HG02763 (cell line): ENCODE measurements around the gene TERT.

Source experiments
- ATAC-seq: cut with Tn5 transposase; IDR thresholded peaks from one replicate; pipeline ENCODE4 v1.9.1; 2021; ENCODE audit warnings: mild to moderate bottlenecking, moderate library complexity; ENCODE audit not compliant: unreplicated experiment

The TERT gene

DNA sequence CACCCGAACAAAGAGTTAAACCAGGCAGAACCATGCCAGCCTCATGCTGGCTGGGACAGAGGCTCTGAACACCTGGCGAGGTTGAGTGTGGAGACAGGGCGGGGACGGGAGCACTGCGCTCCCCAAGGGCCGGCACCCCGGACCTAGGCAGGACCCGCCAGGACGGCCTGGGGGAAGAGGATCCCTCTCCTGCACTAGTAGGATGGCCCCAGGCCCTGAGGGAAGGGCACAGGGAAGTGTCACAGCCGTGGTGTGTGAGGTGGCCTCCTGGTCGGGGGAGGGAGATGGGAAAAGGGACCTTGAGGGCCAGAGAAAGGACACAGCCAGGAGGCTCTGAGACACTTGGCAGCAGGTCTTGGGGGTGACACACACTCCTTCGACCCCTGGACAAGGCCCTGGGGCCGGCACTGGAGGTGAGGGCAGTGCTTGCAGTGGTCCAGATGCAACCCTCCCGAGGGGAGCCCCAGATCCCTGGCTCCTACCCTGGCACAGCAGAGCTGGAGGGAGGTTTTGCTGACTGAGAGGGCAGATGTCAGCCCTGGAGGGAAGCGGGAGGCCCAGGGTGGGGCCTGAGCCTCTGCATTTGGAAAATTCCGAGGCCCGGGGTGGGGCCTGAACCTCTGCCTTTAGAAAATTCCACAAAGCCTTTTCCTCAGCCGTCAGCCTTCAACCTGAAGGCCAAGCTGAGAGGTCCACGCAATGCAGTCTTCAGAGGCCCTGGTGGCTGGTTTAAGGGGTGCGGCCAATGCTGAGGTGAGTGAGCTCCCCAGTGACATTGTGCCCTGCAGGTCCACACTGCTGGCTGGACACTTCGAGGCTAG, 24.8 kb upstream of the TERT start:
- ATAC-seq: no peak

DNA sequence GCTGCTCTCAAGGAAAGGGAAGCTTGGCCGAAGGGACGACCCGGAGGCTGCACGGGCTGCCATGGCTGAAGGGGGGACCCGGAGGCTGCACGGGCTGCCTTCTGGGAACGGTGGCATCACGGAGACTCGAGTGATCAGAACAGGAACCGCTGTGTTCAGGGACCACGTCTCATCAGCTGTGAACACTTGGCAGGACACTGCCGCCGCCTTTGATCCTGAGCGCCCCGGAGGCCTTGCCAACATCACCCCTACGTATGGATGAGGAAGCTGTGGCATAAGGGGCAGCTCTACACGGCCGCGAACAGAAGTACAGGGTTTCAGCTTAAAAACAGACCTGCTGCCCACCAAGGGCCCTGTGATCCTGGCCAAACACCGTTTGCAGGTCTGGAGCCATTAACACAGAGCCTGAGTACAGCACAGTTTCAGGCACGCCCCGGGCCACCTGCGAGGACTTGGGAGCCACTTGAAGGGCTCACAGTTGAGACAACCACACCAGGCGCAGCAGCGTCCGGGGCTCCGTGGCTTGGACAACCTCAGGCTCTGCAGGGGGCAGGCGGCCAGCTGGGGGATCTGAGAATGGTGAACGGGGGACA, 23.9 kb upstream of the TERT start:
- no peak for ATAC-seq

DNA sequence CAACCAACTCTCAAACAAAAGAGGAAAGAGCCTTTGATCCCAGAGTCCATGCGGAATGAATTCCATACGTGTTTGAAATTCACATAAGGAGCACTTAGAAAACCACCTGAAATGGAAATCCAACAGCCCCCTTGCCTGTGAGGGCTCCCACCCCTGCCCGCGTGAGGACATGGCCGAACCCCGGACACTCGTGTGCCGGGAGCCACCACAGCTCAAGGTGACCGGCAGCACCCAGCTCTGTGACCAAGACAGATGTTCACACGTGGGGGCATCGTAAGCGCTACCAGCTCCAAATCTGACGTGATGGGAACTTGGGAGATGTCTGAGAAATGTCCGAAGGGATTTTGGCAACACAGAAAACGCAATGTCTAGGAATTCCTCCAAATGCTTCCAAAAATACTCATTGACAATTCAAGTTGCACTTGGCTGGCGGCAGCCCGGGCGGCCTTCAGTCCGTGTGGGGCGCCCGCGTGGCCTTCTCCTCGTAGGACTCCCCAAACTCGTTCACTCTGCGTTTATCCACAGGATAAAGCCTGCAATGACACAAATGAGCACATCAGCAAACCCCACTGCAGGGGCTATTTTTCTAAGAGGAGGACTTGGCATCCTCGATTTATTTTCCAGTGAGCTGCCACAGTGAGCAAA, 23.2 kb upstream of the TERT start:
- ATAC-seq: no peak

DNA sequence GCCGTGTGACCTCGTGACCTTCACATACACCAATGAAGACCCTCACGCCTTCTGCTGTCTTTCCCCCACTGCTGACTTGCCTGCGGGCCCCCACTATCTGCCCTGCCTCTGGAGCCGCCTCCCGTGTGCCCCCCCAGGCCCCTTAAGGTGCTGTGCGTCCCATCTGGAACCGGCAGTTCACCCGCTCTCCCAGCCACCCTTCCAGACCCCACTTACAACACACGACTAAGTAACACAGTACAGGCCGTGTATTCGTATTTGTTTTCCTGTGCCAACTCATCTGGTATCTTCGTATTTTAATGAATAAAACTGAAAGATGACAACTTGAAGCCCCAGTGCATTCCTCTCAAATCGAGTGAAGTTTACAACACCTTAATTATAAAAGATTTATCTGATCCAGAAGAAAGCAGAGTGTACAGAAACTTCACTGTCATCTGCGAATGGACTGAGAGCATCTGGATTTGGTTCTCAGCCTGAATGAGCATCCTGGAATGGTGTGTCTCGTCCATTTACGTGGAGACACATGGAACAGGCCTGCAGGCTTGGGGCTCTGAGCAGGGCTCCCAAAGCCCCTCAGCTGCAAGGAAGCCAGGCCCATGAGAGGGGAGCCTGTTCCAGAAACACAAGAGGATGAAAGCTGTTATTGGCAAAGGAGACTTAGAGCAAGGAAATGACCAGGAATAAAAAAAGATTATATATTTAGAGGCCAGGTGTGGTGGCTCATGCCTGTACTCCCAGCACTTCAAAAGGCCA, 21.9 kb upstream of the TERT start:
- no peak for ATAC-seq

DNA sequence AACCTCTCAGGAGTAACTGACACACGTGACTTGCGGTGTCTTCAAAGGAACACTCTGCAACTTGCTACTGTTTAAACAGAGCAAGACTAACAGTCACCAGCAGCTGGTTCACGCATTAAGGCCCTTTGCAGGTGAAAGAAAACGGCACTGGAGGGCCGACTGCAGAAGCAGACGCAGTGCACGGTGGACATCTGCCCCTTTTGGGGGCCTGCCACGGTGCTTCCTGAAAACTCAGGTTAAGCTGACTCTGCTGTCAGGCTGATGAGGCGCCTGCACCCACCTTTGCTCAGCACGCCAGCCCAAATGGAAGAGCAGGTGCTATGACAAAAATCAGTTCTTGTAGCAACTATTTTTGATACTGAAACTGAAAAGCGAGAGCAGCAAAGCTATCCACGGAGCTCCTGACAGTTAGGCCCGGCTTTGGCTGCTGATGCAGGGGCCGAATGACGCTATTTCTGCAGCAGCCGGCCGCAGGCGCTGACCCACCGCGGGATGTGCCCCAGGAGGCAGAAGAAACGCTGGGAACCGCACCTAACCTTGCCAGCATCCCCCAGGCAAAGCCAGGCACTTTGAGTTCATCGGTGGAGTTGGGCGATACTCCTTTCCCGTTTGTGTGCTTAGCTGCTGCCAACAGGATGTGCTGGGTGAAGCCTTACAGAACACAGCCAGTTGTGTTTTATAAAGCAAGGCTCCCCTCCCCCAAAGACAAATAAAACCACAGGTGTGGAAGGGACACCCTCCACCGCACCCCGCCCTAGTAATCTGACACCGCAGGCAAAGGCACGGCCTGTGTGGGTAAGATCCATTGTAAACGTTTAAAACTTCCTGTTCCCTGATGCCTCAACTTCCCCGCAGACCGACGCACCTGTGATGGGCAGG, 21.1 kb upstream of the TERT start:
- ATAC-seq: peak; percentile 52

DNA sequence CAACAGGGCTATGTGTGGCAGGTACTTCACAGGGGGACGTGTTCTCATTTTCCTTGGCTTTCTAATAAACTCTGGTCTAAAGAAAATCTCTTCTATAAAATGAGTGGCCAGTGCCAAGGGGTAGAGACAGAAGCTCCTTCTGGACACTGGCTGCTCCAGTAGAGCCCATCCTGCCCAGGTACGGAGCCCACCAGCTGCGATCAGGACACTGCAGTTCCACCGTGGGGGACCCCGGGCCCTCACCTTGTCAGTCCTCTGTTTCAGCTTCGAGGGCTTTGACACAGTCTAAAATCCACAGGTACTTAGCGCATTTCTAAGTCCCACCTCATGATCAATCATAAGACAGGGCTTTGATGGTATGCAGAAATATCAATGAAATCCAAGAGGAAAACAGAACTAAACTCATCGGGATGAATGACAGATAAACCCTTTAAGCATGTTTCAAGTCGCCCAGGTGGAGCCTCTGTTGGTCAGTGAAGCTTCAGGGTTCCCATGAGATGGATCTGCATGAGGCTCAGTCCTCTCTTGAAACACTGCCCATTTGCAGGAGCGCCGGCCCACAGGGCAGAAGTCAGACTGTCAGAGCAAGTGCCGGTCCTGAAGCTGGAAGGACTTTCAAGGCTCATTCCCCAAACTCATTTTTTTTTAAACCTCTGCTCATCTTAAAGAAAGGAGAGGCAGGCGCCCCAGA, 20.3 kb upstream of the TERT start:
- no peak for ATAC-seq

DNA sequence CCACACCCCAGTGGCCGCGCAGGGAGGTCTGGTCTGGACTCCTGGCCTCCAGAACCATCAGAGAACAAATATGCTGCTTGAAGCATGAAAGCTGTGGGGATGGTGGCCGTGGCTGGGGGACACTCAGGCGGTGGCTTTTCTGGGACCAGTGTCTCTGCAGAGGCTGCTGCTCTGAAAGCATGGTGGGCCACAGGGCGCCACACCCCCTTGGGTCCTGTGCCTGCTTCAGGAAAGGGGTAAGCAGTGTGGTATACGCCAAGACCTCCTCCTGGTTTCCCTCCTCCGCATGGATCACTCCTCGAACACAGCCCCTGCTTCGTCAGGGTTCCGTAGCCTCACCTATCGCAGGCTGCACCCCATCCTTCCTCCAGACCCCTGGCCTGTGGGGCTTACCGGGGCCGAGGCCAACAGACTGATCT, 19.7 kb upstream of the TERT start:
- ATAC-seq: no peak

DNA sequence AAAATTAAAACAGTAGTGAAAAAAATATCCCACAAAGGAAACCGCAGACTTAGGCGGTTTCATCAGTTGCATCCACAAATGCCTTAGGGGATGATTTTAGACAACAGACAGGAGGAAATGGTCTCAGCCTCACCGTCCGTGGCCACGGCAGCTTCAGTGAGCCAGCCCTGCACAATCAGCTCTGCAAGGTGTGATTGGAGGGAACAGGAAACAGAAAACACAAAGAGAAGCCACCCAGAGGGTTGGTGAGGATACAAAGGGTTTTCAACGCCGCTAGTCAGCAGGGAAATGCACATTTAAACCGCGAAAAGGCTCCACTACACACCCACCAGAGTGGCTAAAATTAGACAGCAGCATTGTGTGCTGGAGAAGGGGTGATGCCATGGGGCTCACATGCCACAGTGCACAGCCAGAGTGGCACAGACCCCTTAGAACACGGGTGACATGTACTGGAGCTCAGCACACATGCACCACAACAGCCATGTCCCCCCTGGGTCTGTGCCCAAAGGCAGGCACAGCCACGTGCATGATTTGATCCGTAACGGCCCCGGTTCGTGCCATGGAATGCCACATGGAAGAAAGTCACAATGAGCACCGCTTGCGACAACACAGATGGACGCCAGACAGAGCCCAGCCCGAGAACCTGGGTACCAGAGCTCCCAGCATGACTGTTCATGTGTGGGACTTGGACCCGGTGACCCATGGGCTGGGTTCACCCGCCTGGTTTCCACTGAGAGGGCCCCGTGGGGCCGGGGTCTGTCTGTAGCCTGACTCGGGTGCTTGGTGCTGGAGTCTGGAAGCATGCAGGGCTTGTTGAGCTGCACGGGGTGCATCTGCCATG, 18.3 kb upstream of the TERT start:
- ATAC-seq: peak; percentile 64

DNA sequence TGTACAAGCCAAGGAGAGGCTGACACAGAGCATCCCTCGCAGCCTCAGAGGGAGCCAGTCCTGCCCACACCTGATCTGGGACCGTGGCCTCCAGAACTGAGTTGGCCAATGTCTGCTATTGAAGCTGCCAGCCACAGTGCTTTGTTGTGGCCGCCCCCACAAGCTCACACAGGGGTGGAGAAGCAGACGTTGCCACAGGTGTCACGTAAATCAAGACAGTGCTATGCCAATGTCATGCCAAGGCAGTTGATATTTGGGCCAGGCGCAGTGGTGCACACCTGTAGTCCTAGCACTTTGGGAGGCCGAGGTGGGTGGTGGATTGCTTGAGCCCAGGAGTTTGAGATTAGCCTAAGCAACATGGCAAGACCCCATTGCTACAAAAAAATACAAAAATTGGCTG, 17.3 kb upstream of the TERT start:
- ATAC-seq: no peak

DNA sequence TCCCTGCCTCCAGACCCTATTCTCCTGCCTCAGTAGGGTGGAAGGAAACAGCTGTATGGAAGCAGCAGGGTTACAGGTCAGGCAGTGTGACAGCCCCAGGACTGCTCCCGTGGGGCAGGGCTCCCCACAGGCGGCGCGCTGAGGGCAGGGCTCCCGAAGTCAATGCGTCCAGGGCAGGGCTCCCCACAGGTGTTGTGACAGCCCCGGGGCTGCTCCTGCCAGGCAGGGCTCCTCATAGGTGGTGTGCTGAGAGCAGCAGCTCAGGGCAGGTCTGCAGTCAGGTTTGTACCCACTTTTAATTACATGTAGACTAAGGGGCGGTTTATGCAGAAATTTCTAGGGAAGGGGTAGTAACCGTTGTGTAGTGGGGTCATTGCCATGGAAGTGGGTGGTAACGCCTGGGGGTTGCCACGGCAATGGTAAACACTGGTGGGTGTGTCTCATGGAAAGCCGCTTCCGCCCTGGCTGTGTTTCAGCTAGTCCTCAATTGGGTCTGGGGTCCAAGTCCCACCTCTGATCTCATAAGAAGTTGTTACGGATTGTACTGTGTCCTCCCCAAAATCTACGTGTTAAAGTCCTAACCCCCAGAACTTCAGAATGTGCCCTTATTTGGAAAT, 16.7 kb upstream of the TERT start:
- ATAC-seq: no peak

DNA sequence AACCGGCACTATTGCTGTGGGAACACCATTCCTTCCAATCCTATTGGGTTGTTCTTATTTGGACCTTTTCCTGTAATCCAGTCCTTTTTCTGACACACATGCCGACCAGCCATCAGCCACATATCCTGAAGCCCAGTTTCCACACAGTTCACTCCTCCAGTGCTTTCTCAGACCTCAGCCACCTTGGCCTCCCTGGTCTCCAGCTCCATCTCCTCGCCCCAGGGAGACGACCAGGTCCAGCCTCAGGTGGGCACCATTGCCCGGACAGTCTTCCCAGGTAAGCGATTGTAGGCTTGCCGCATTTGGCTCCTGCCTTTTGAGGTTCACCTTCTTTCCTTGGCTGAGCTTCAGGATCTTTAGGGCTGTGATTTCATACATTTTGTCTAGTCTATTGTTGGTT, 15.2 kb upstream of the TERT start:
- ATAC-seq: no peak

DNA sequence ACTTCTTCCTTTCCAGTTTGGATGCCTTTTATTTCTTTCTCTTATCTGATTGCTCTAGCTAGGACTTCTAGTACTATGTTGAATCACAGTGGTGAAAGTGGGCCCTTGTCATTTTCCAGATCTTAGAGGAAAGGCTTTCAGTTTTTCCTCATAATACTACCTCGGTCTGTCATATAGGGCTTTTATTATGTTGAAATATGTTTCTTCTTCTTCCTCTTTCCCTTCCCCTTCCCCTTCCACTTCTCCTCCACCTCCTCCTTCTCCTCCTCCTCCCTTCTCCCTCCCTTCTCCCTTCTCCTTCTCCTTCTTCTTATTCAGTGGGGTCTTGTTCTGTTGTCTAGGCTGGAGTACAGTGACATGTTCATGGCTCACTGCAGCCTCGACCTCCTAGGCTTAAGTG, 9.2 kb upstream of the TERT start:
- no peak for ATAC-seq

DNA sequence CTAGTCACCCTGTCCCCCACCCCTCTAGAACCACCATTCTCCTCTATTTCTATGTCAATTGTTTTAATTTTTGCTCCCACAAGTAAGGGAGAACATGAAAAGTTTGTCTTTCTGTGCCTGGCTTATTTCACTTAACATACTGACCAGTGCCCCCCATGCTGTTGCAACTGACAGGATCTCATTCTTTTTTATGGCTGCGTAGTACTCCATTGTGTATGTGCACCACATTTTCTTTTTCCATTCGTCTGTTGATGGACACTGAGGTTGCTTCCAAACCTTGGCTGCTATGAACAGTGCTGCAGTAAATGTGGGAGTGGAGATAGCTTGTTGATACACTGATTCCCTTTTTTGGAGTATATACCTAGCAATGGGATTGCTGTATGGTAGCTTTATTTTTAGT, 7.4 kb upstream of the TERT start:
- ATAC-seq: no peak

DNA sequence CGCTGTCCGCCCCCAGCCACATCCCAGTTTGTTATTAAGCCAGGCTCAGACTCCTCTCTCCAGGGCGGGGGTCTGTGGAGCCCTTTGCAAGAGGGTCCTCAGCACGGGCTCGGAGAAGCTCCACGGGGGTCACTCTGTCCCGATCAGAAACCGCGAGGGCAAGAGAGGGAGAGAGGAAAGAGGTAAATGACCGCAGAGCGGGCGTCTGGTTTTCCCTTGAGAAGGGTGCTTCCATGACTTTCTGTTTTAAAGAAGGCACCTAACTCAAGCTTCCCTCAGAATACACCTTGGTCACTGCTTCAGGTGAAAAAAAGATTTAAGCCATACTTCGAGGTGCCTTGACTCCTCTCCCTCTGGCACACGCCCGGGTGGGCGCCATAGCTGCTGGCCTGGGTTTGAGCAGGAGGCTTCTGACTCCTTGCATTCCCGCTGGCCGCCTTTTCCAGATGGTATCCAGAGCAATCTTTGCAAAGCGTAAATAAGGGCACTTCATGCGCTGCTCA, 5.8 kb upstream of the TERT start:
- ATAC-seq: no peak

DNA sequence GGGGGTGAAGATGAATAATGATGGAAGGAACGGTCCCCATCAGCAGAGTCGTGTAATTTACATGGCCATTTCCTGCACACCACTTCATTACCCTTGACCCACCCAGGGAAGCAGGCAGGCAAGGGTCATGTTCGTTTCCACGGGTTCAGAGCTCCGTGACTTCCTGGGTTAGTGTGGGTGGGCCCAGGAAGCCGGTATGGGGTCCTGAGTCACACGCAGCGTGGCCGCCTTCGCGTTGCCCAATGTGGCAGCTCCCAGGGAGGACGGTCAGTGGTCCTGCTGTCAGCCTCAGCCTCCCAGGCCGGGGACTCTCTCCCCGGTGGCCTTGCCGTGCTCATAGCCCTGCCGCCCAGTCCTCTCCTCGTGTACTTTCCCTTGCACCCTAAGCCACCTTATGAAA, 5.1 kb upstream of the TERT start:
- no peak for ATAC-seq

DNA sequence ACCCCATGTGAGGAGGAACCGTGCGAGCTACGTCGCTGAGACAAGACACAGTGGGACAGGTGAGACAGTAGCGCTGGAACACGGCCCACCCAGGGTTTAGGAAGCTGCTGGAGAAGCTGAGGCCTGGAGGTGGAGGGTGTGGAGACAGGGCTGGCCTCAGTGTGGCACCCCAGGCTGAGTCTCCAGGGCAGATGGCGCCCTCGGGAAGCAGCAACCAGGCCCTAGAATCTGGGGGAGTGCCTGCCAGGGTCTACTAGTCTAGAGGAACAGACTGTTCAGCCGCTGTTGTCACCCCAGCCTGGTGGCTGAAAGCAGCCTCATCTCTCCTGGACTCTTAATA, 4.6 kb upstream of the TERT start:
- ATAC-seq: no peak

DNA sequence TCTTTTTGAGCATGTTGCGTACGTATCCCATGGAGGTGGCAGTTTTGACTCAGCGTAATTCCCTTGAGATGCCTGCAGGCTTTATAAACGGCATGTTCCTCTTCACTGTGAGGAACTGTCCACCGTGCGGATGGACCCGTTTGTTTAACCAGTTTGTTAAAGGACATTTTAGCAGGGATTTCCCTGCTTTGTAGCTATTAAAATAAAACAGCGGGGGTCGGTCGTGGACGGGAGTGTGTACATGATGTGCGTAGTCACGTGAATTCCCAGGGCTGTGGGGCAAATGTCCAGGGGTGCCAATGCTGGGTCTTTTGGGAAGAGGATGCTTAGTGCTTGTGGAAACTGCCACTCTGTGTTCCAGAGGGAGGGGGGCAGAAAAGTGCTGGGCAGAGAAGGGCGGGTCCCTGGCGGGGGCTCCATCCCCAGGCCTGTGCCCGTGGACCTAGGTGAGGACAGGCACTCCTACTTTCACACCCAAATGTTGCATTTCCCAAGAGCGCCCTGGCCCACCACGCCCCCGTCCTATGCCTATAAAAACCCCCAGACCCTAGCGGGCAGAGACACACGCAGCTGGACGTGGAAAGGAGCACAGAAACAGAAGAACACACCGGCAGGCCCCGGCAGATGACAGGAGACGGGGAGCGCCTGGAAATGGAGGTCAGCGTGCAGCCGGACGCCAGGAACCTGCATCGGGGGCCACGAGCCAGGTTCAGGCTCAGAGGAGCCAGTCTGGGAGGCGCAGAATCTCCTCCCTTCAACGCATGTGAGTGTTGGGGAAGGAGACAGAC, 4.0 kb upstream of the TERT start:
- ATAC-seq: no peak

DNA sequence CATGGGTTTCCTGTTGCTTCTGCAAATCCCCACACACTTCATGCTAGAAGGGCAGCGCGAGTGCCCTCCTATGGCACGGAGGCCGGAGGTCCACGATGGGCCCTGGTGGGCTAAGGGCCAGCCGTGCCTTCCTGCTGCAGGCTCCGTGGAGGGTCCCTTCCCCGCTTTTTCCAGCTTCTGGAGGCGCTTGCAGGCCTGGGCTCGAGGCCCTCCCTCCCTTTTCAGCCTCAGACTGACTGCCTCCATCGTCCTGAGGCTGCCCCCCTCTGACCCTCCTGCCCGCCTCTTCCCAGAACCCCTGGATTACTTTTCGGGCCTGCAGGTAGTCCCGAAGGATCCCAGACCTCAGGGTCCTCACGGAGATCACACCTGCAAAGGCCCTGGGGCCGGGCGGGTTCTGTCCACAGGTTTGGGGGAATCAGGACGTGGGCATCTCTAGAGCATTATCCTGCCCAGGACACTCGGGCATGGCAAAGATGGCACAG, 3.2 kb upstream of the TERT start:
- no peak for ATAC-seq
